HG03097 (cell line): ENCODE results near the gene SIGLEC12.
"Not testable (repeated sequence)": the region's sequence is repeated elsewhere in the genome, so short reads cannot be mapped to it uniquely, and the experiment has no call there.

ENCODE experiments used
- ATAC-seq: cut with Tn5 transposase; IDR thresholded peaks from one replicate; pipeline ENCODE4 v1.9.1; 2021; ENCODE audit not compliant: unreplicated experiment, low FRiP score

The SIGLEC12 gene

GRCh38 chr19:51485960-51486660 is 15.5 kb downstream of the SIGLEC12 start:
- no peak for ATAC-seq

DNA sequence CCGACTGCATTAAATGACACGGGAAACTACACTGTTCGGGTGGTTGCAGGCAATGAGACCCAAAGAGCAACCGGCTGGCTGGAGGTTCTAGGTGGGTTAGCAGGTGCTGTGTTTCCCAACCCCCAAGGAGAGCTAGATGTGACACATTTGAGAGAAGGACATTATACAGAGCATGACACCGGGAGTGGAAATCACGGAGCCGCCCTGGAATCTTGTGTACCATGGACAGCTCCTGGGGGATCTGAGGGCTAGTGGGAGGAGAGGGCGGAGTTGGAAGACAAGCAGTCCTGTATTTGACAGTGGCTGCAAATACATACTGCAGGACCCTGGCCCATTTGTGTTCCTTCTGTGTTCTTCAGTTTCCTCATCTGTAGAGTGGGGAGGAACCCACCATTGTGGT is 21.0 kb downstream of the SIGLEC12 start:
- no peak for ATAC-seq

DNA sequence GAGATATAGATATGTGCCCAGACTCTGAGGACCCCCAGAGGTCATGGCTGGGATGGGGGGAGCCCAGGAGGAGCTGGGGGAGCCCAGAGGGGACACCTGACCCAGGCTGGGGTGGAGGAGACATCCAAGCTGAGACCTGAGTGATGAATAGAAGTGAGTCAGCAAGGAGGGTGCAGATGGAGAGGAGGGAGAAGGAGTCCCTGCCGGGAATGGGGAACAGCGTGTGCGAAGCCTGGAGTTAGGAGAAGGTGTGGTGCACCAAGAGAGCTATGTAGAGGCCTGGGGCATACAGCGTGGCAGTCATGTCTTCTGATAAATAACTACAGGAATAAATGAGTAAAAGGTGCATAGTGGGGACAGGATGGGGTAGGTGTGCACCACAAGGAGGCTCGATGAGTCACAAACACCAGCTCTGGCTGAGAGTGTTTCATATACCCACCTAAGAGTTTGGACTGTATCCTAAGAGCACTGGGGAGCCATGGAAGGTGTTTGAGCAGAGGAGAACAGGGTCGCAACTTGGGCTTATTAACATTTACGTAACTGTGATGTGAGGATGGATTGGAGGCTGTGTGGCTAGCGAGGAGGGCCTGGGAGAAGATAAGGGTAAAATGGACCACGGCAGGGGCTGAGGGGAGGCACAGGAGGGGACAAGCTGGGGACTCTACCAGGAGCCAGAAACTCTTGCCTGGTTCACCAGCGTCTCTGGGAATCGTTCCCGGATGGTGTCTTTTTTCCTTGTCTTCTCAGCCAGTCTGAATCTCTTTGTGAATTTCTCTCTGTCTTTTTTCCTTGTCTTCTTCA is 21.9 kb downstream of the SIGLEC12 start:
- ATAC-seq = no peak

GRCh38 chr19:51478381-51479234 is 23.0 kb downstream of the SIGLEC12 start, which contains the start of gene CEACAM18:
CEACAM18 (plus strand) TSS chr19:51478539.
- ATAC-seq = no peak

DNA sequence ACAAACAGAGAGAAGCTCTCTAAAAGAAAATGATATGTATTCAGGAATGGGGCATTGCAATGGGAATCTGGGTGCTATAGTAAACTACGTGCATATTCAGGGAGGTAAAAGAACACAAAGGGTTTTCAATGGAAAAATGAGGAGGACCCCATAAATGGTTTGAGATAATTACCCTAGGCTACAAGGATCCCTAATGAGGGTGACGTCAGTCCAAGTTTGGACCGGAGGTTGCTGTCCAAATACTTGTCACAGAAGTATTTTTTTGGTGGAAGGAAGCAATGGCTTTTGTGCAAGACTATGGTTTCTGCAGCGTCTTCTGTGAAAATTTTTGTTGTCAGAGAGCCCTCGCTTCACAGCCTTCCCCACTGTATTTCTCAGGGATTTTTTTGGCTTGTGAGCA is 24.3 kb downstream of the SIGLEC12 start:
- ATAC-seq = no peak

GRCh38 chr19:51476164-51476563 is 25.4 kb downstream of the SIGLEC12 start:
- ATAC-seq = no peak

DNA sequence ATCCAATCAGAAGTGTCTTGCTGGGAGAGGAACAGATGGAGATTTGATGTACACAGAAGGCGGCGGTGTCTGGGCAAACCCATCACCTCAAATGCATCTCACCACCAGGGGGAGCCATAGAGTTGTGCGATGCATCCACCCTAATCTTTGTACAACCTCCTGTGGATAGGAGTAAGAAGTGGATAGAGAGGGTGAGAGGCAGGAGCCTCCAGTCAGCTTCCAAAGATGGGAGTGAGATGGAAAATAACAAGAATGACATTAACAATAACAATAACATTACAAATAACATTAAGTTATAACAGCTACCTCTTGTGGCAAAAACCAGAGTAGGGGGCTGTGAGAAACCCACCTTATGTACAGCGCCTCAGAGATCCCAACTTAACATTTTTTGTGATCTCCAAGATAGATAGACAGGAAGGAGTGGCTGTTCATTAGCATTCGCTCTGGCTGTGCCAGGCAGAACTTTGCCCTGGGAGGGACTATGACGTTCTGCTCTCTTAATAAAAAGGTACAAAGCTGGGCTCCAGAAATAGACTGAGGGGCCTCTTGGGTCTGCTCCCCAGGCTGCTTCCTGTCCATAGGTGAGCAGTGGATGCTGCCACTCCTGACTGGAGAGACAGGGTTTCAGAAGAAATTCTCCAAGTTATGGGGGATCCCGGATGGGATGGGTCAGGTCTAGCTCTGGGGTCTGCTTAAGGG is 28.4 kb downstream of the SIGLEC12 start:
- ATAC-seq = no peak

DNA sequence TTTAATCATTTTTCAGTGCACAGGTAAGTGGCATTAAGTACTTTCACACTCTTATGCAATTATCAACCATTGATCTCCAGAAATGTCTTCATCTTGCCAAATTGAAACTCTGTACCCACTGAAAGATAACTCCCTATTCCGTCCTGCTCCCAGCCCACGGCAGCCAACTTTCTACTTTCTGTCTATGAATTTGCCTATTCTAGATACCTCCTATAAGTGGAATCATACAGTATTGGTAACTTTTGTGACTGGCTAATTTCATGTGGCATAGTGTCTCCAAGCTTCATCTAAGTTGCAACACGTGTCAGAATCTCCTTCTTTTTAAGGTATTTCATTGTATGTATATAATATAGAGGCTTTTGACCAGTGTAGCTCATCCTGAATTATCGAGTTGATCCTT is 29.0 kb downstream of the SIGLEC12 start:
- ATAC-seq = no peak

DNA sequence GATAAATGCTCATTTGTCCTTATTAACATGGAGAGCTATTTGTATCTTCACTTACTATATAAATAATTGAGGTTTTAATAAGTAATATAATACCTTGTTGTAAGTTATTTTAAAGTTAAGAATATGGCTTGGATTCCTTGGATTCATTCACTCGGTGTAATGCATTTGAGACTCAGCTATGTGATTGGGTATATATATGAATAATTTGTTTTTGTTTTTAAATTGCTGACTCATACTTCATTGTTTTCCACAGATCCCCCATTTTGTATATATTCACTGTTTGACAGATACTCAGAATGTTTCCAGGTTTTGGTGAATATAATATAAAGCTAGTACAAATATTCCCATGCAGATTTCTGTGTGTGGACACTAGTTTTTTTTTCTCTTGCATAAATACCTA is 30.1 kb downstream of the SIGLEC12 start:
- no peak for ATAC-seq

- ATAC-seq = no peak
These were observed 30.6 kb downstream of the SIGLEC12 start for GRCh38 chr19:51470966-51471365.

- ATAC-seq = no peak
These were observed 32.0 kb downstream of the SIGLEC12 start for GRCh38 chr19:51469629-51470028.

GRCh38 chr19:51469162-51469561 is 32.4 kb downstream of the SIGLEC12 start:
- ATAC-seq = no peak

DNA sequence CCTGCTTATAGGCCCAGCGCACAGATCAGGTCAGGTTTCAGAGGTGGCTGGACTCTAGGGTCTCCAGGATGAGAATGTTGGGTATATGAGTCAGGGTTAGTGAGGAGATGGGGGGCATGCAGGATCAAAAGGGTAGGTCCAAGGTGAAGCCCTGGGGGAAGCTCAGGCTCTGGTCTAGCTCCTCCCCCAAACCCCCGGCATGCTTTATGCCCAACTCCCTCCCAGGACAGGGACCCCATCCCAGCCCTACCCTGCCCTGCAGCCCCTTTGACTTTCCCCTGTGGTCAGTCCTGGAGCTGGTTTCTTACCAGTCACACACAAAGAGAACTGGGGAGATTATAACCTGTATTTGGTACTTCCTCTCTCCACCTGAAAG is 33.1 kb downstream of the SIGLEC12 start:
- no peak for ATAC-seq

DNA sequence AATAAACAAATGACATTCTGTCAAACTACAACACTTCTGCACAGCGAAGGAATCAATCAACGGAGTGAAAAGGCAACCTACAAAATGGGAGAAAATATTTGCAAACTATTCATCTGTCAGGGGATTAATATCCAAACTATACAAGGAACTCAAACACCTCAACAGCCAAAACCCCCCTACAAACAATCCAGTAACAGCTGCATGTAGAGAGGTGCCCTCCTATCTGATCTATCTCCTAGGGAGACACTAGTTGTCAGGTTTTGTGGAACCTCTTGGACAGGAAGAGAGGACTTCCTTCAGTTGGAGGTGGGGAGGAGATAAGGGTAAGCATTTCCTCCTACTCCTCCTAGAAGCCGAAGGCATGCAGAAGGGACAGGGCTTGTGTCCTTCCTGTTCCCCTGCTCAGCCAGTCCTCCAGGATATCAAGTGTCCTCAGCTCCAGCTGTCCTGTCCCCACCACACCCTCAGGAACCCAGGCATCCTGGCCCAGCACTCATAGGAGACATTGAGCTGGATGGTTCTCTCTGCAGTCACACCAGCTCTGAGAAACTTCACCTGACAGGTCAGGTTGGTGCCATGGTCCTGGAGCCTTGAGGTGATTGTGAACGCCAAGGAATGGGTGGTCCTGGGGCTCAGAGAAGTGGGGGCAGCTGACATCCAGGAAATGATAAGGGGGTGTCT is 33.6 kb downstream of the SIGLEC12 start:
- no peak for ATAC-seq

- no peak for ATAC-seq
These were observed 34.9 kb downstream of the SIGLEC12 start for GRCh38 chr19:51466723-51467122.

DNA sequence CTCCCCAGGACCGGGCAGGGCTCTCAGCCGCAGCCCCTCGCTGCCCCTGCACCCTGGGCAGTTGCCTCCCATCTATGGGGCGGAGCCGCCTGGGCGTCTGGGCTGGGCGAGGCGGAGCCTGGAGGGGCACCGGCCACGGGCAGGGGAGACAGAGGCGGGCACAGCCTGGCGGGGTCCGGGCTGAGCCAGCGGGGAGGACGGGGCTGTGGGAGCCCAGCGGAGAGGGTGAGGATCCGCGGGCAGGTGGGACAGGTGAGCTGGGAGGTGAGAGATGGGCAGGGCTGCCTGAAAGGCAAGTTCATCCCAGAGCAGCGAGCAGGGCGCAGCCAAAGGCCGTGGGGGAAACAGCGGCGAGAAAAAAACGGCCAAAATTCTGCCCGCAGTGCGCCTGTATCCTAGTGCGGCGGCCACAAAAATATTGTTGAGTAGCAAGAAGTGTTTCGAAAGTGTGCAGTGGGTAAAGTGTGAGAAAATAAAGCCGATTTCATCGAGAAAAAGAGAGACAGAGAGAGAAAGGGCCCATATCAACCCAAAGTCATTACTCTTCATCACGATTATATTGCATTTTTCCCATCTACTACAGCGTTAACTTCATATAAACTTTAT is 37.5 kb downstream of the SIGLEC12 start:
- ATAC-seq = not testable (repeated sequence)

- ATAC-seq = no peak
These were observed 38.9 kb downstream of the SIGLEC12 start for GRCh38 chr19:51462681-51463080.

GRCh38 chr19:51462276-51462675 is 39.3 kb downstream of the SIGLEC12 start:
- no peak for ATAC-seq

DNA sequence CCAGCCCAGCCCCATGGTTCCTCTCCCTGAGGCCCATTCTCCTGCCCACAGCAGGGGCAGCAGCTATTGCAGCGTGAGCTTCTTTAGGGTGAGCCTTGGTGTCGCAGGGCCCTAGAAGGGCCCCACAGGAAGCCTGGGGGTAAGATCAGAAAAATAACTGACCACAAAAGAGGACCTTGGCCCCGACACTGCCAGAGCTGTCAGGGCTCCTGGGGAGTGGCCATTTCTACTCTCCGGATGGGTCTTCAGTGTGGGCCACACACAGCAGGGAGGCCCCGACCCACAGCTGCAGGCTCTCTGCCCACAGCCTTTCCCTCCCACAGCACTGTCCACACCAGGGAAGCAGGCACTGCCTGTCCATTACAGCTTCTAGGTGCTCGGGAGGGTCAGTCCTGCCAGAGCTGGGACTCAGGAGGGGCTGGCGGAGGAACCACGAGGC is 39.9 kb downstream of the SIGLEC12 start:
- ATAC-seq = no peak
